ENCODE measurements around the gene ULK4.
"Not testable (repeated sequence)": the region's sequence is repeated elsewhere in the genome, so short reads cannot be mapped to it uniquely, and the experiment has no call there.

ULK4 gene

GRCh38 chr3:41698898-41699297 is 263.0 kb downstream of the ULK4 start:
- Histone ChIP-seq H3K36me3 (ENCODE audit: insufficient read depth, low read length) (no peaks in the 10 kb centered on the region), H3K27me3 (ENCODE audit: control insufficient read depth, insufficient read depth, low read length) (no peaks in the 10 kb centered on the region), H3K9me3 (replicated peaks; ENCODE audit: low read length) (no peaks in the 10 kb centered on the region), H3K4me1 (ENCODE audit: control insufficient read depth, insufficient read depth, low read length) (peaks cover 9% of the 10 kb centered on the region), H3K9ac (ENCODE audit: low read depth, low read length) (no peak overlapping the region), H3K4me2 (ENCODE audit: low read length) (no peak overlapping the region), H3K4me3 (ENCODE audit: low read length) (no peak overlapping the region)

GRCh38 chr3:41697702-41698101 is 264.2 kb downstream of the ULK4 start:
- Histone ChIP-seq H3K4me1 (ENCODE audit: control insufficient read depth, insufficient read depth, low read length) (peaks cover 9% of the 10 kb centered on the region), H3K4me2 (ENCODE audit: low read length) (no peak overlapping the region), H3K9me3 (replicated peaks; ENCODE audit: low read length) (no peaks in the 10 kb centered on the region), H3K36me3 (ENCODE audit: insufficient read depth, low read length) (no peaks in the 10 kb centered on the region), H3K9ac (ENCODE audit: low read depth, low read length) (no peak overlapping the region), H3K27me3 (ENCODE audit: control insufficient read depth, insufficient read depth, low read length) (no peaks in the 10 kb centered on the region), H3K4me3 (ENCODE audit: low read length) (no peak overlapping the region)

DNA sequence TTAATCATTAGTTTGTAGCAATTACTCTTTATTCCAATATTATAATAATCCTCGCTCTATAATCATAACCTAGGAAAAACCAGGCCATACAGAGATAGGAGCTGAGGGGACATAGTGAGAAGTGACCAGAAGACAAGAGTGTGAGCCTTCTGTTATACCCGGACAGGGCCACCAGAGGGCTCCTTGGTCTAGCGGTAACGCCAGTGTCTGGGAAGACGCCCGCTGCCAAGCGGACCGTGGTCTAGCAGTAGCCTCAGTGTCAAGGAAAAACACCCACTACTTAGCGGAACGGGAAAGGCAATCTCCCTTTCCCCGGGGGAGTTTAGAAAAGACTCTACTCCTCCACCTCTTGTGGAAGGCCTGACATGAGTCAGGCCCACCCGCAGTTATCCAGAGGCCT is 266.1 kb downstream of the ULK4 start:
- H3K36me3 ChIP-seq (ENCODE audit: insufficient read depth, low read length); H3K4me2 ChIP-seq (ENCODE audit: low read length); H3K4me1 ChIP-seq (ENCODE audit: control insufficient read depth, insufficient read depth, low read length); H3K9ac ChIP-seq (ENCODE audit: low read depth, low read length); H3K9me3 ChIP-seq (replicated peaks; ENCODE audit: low read length); H3K4me3 ChIP-seq (ENCODE audit: low read length); H3K27me3 ChIP-seq (ENCODE audit: control insufficient read depth, insufficient read depth, low read length): not testable (repeated sequence)

DNA sequence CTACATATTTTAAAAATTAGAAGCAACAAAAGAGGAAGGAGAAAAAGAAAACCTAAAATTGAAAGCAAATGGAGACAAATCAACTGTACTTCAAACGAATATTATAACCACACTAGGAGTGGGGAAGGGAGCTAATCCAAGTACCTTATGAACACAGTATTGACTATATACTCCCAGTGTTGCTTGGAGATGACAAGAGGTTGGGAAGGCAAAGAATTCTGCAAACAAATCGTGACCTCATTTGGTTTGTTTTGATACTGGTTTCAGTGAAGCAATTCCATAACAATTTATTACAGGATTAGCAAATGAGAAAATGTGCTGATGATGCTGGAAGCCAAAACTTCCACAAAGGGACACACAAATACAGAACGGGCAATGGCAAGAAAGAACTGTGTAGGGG is 268.1 kb downstream of the ULK4 start:
- no peaks in the 10 kb centered on the region for H3K36me3 ChIP-seq (ENCODE audit: insufficient read depth, low read length)
- H3K9ac ChIP-seq (ENCODE audit: low read depth, low read length), result no peak overlapping the region
- H3K27me3 ChIP-seq (ENCODE audit: control insufficient read depth, insufficient read depth, low read length), result no peaks in the 10 kb centered on the region
- no peak overlapping the region for H3K4me3 ChIP-seq (ENCODE audit: low read length)
- no peak overlapping the region for H3K4me2 ChIP-seq (ENCODE audit: low read length)
- peaks cover 7% of the 10 kb centered on the region for H3K4me1 ChIP-seq (ENCODE audit: control insufficient read depth, insufficient read depth, low read length)
- H3K9me3 ChIP-seq (replicated peaks; ENCODE audit: low read length), result no peaks in the 10 kb centered on the region

DNA sequence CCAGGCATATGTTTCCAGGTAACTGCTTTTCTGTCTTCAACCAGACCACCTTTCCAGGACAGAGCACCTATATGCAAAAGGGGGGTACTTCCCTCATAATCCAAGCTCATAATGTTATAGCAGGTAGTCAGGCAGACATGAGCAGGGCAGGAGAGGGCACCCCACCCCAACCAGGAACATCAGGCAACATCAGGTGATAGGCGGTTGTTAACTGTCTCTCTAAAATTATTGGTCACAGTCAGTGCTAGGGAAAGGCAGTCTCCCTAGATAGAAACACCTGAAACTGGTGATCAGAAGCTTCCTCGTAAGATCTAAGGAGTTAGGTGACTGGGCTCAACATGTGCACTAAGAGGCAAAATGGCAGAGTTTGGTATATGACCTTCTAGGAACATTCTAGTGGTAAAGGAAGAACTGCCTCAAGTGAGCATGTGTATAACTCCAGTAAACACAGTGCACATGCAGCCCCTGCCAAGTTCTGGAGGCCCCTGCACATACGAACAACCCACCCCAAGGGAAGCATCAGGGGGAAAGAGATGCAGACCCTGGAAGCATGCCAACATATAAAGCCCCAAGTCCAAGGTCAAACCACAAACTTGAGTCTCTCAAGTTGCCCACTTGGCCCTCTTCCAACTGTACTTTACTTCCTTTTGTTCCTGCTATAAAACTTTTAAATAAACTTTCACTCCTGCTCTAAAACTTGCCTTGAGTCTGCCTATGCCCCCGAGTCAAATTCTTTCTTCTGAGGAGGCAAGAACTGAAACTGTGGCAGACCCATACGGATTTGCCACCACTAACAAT is 270.9 kb downstream of the ULK4 start:
- no peak overlapping the region for H3K9ac ChIP-seq (ENCODE audit: low read depth, low read length)
- no peaks in the 10 kb centered on the region for H3K9me3 ChIP-seq (replicated peaks; ENCODE audit: low read length)
- no peak overlapping the region for H3K4me2 ChIP-seq (ENCODE audit: low read length)
- H3K4me1 ChIP-seq (ENCODE audit: control insufficient read depth, insufficient read depth, low read length), result peaks cover 10% of the 10 kb centered on the region
- no peak overlapping the region for H3K4me3 ChIP-seq (ENCODE audit: low read length)
- no peaks in the 10 kb centered on the region for H3K36me3 ChIP-seq (ENCODE audit: insufficient read depth, low read length)
- H3K27me3 ChIP-seq (ENCODE audit: control insufficient read depth, insufficient read depth, low read length), result no peaks in the 10 kb centered on the region

GRCh38 chr3:41688595-41689380 is 273.1 kb downstream of the ULK4 start:
- Histone ChIP-seq H3K4me1 (ENCODE audit: control insufficient read depth, insufficient read depth, low read length) (peaks cover 29% of the 10 kb centered on the region), H3K9ac (ENCODE audit: low read depth, low read length) (no peak overlapping the region), H3K36me3 (ENCODE audit: insufficient read depth, low read length) (no peaks in the 10 kb centered on the region), H3K4me3 (ENCODE audit: low read length) (no peak overlapping the region), H3K9me3 (replicated peaks; ENCODE audit: low read length) (no peaks in the 10 kb centered on the region), H3K27me3 (ENCODE audit: control insufficient read depth, insufficient read depth, low read length) (no peaks in the 10 kb centered on the region), H3K4me2 (ENCODE audit: low read length) (no peak overlapping the region)

DNA sequence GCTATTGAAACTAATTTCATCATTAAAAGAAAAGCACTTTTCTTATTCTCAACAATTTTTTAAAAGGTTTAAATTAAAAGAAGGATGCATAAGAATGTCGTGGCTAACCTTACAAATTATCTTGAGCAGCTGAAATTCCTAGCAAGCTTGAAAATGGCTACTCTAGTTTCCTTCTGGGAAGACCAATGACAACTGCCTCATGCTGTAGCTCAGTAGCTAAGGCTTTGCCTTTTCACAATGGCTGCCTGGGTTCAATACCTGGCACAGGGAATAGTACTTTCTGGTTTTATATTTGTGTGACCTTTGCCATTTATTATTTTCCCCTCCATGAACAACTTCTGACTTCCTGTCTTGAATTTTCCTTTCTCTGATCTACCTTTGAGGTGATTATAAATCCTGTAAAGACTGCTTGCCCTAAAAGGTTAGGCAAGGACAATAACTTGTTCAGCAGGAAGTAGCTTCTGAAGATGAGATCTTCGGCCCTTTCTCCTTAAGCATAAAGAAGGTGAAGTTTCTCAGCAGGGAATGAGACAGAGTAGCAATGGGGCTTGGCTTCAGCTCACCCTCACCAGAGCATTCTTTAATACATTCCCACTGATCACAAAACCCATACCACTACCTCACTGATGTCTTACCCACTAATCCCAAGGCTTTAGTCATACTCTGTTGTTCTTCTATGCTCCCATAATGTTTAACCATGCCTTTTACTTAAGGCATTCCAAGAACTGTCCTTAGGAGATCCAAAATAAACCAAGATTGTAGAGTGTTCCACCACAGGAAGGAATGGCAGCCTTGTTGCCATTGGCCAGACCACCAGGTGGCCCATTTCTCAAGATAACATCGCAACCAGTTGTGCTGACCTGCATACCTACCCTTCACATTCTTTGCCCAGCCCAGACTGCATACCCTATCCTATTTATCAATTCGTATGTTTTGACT is 276.8 kb downstream of the ULK4 start:
- no peak overlapping the region for H3K4me3 ChIP-seq (ENCODE audit: low read length)
- H3K9me3 ChIP-seq (replicated peaks; ENCODE audit: low read length), result no peaks in the 10 kb centered on the region
- peak overlapping the region; percentile 87 for H3K9ac ChIP-seq (ENCODE audit: low read depth, low read length)
- no peaks in the 10 kb centered on the region for H3K27me3 ChIP-seq (ENCODE audit: control insufficient read depth, insufficient read depth, low read length)
- H3K36me3 ChIP-seq (ENCODE audit: insufficient read depth, low read length), result no peaks in the 10 kb centered on the region
- no peak overlapping the region for H3K4me2 ChIP-seq (ENCODE audit: low read length)
- peaks cover 57% of the 10 kb centered on the region for H3K4me1 ChIP-seq (ENCODE audit: control insufficient read depth, insufficient read depth, low read length)

GRCh38 chr3:41683666-41684350 is 278.1 kb downstream of the ULK4 start:
- Histone ChIP-seq H3K4me3 (ENCODE audit: low read length) (peak overlapping the region; percentile 58), H3K27me3 (ENCODE audit: control insufficient read depth, insufficient read depth, low read length) (no peaks in the 10 kb centered on the region), H3K9ac (ENCODE audit: low read depth, low read length) (peak overlapping the region; percentile 87), H3K36me3 (ENCODE audit: insufficient read depth, low read length) (no peaks in the 10 kb centered on the region), H3K9me3 (replicated peaks; ENCODE audit: low read length) (no peaks in the 10 kb centered on the region), H3K4me2 (ENCODE audit: low read length) (peak overlapping the region; percentile 78), H3K4me1 (ENCODE audit: control insufficient read depth, insufficient read depth, low read length) (peaks cover 60% of the 10 kb centered on the region)

DNA sequence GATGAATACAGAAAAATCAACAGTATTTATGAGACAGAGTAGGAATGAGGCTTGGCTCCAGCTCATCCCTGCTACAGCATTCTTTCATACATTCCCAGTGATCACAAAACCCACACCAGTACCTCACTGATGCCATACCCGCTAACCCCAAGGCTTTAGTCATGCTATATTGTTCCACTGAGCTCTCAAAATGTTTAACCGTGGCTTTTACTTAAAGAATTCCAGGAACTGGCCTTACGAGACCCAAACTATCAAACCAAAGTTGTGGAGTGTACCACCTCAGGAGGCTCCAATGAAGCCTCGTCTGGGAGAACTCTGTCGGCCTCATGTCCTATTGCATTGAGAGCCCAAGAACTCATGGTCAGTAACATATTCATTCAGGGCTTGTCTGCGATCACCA is 278.9 kb downstream of the ULK4 start:
- no peaks in the 10 kb centered on the region for H3K27me3 ChIP-seq (ENCODE audit: control insufficient read depth, insufficient read depth, low read length)
- no peaks in the 10 kb centered on the region for H3K36me3 ChIP-seq (ENCODE audit: insufficient read depth, low read length)
- no peaks in the 10 kb centered on the region for H3K9me3 ChIP-seq (replicated peaks; ENCODE audit: low read length)
- H3K4me1 ChIP-seq (ENCODE audit: control insufficient read depth, insufficient read depth, low read length), result peaks cover 57% of the 10 kb centered on the region
- peak overlapping the region; percentile 58 for H3K4me3 ChIP-seq (ENCODE audit: low read length)
- peak overlapping the region; percentile 78 for H3K4me2 ChIP-seq (ENCODE audit: low read length)
- peak overlapping the region; percentile 87 for H3K9ac ChIP-seq (ENCODE audit: low read depth, low read length)

- peak overlapping the region; percentile 78 for H3K4me2 ChIP-seq (ENCODE audit: low read length)
- H3K4me3 ChIP-seq (ENCODE audit: low read length), result peak overlapping the region; percentile 18
- H3K4me1 ChIP-seq (ENCODE audit: control insufficient read depth, insufficient read depth, low read length), result peaks cover 57% of the 10 kb centered on the region
- peak overlapping the region; percentile 87 for H3K9ac ChIP-seq (ENCODE audit: low read depth, low read length)
- H3K27me3 ChIP-seq (ENCODE audit: control insufficient read depth, insufficient read depth, low read length), result no peaks in the 10 kb centered on the region
- no peaks in the 10 kb centered on the region for H3K36me3 ChIP-seq (ENCODE audit: insufficient read depth, low read length)
- H3K9me3 ChIP-seq (replicated peaks; ENCODE audit: low read length), result no peaks in the 10 kb centered on the region
Observed at GRCh38 chr3:41682382-41682781, 279.5 kb downstream of the ULK4 start.

GRCh38 chr3:41681479-41681878 is 280.4 kb downstream of the ULK4 start:
- no peaks in the 10 kb centered on the region for H3K9me3 ChIP-seq (replicated peaks; ENCODE audit: low read length)
- H3K4me1 ChIP-seq (ENCODE audit: control insufficient read depth, insufficient read depth, low read length), result peaks cover 57% of the 10 kb centered on the region
- peak overlapping the region; percentile 87 for H3K9ac ChIP-seq (ENCODE audit: low read depth, low read length)
- H3K4me2 ChIP-seq (ENCODE audit: low read length), result peak overlapping the region; percentile 78
- peak overlapping the region; percentile 24 for H3K4me3 ChIP-seq (ENCODE audit: low read length)
- H3K27me3 ChIP-seq (ENCODE audit: control insufficient read depth, insufficient read depth, low read length), result no peaks in the 10 kb centered on the region
- H3K36me3 ChIP-seq (ENCODE audit: insufficient read depth, low read length), result no peaks in the 10 kb centered on the region
